Cortex of kidney (tissue), 1 donor: Measurements from ENCODE around the gene RFPL3.
"Not testable (repeated sequence)": the region's sequence is repeated elsewhere in the genome, so short reads cannot be mapped to it uniquely, and the experiment has no call there.

Experiments used
- DNase-seq: peaks from one replicate; lab custom pipeline; 2025; lab: John Stamatoyannopoulos, UW

RFPL3 gene

DNA sequence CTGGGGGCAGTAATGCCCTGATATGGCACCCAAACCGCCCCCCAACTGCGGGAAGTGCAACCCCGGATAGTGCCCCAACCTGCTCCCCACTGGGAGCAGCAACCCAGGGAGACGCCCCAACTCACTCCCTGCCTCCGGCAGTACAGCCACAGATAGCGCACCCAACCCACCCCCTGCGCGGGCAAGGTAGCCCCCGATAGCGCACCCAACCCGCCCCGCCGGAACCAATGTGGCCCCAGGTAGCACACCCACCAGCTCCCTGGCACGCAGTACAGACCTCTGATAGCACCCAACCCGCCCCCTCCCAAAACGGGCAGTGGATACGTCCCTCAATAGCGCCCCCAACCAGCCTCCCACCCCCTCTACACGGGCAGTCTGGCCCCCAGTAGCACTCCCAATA lies 3.8 kb upstream of the RFPL3 start:
- DNase-seq: no peak

DNA sequence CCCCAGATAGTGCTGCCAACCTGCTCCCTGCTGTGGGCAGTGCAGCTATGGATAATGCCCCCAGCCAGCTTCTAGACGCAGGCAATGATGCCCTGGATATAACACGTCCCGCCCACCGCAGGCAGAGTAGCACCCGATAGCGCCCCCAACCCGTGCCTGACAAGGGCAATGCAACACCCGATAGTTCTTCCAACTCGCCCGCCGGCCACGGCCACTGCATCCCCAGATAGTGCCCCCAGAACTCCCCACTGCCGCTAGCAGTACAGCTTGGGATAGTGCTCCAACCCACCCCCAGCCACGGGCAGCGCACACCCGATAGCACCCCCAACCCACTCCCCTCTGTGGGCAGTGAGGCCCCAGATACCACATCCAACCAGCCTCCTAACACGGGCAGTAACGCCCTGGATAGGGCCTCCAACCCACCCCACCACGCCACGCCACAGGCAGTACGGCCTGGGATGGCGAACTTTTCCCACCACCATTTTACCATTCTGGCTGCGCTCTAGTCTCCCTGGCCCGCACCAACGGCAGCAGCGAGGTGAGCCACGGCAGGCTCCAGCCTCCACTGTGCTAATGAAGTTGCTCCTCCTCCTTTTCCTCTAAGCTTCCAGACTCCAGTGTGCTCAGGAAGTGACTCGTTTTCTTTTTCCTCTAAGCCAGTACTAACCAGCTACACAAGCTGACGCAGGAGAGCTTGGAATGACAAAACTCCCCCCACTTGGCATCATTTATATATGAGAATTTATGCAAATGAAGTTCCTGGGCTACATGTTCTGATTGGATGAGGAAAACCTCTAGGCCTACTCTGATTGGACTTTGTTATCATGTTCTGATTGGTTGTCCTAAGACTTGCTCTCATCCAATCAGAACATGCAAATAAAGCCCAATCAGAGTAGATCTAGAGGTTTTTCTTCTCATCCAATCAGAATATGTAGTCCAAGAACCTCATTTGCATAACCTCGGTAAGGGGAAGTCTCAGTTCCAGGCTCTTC lies 3.0 kb upstream of the RFPL3 start:
- DNase-seq: no peak

DNA sequence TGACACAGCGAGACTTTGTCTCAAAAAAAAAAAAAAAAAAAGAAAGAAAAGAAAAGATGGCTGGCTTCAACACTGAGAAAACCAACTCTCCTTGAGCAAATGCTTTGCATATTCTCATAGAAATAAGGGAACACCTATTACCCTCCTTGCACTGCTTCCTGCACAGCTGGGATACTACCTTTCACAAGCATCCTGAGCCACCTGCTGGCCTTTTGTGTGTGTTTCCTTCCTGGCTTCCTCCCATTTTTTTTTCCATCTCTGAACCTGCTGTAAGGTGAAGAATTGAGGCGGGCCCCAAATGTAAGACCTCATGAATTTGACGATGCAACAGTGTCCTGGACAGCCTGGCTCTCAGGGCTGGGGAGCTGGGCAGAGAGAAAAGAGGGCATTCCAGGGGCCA lies 1.9 kb upstream of the RFPL3 start:
- no peak for DNase-seq

- DNase-seq: not testable (repeated sequence)
Observed at GRCh38 chr22:32360096-32360495, 2.4 kb downstream of the RFPL3 start.

DNA sequence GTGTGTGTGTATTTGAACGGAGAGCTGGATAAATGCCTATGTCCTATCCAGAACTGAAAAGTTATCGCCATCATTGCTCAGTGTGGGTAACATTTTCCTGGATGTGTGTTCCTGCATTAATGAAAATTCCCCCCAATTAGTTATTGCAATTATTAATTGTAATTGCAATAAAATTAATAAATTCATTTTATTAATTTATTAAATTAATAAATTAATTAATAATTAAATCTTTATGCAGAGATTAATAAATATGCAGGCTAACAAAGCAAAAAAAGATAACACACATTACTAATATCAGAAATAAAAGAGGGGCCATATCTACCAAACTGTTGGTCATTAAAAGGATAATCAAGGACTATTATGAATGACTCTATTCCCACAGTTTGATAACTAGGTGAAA lies 3.6 kb downstream of the RFPL3 start:
- no peak for DNase-seq

DNA sequence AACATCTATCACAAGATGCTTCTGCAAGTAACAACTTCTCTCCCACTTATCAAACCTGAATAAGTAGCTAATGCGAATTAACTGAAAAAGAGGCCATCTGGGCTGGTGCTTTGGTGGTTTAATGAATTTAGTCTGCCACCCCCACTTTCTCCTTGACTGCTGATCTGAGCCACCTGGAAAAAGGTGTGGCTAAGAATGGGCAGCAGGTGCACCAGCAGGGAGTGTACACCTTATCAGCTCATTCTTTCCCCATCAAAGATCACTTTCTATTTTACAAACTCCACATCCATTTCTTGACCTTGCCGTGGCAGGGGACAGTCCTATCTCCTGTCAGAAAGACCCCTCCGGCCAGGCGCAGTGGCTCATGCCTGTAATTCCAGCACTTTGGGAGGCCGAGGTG lies 6.5 kb downstream of the RFPL3 start:
- DNase-seq: no peak

- no peak for DNase-seq
Observed at GRCh38 chr22:32375678-32376450, 18.2 kb downstream of the RFPL3 start.

GRCh38 chr22:32376681-32377080 lies 19.0 kb downstream of the RFPL3 start:
- DNase-seq: no peak

DNA sequence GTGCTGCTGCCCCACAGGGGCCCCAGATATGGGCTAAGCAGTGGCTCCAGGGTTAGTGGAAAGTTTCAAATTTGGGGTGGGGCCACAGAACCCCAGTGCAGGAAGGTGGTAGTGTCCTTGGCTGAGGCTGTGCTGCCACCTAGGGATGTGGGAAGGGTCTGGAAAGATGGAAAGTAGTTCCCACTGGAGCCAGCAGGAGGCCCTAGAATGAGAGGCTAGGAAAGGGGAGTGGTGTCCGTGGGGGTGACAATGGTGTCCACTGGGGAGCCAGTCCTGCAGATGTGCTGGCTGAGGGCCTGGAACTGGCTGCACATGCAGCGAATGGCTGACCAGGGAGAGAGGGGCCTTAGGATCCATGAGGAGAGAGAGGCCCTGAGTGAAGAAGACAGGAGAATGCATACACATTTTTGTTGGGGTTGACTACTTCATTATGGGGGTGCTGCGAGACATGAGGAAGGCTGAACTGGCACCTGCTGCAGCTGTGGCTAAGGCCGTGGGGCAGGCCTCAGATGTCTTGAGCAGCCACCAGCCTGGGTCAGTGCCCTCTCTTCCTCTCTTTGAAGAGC lies 21.1 kb downstream of the RFPL3 start:
- no peak for DNase-seq

DNA sequence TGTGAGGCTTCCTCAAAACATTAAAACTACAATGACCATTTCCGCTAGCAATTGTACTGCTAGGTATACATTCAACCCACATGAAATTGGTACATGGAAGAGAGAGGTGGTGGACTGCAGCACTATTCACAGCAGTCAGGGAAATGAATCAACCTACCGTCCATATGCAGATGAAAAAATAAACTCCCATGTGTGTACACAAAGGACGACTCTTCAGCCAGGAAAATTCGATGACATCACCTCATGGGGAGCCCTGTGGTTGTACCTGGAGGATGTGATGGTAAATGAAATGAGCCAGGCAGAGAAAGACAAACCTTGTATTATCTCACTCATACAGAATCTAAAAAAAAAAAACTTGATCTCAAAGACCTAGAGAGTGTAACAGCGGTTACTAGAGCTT lies 23.3 kb downstream of the RFPL3 start:
- no peak for DNase-seq

GRCh38 chr22:32385681-32386080 lies 28.0 kb downstream of the RFPL3 start:
- no peak for DNase-seq

- DNase-seq: no peak
Observed at GRCh38 chr22:32389685-32390084, 32.0 kb downstream of the RFPL3 start.

DNA sequence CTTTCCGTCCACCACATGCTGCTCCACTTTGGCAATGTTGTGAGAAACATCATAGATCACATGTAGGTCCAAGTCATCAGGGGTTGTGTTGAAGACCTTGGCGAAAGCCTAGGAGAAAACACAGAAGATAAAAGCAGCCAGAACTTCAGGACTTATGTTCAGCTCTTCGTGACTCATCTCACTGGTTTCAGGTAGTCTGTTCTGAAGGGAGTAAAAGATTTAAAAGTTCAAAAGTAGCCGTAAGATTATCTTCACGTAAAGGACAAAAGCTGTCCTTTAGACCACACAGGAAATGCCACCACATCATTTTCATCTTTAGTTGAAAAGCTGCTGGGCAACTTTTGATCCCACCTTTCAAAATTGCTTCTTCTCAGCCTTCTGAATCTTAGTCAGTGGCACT lies 37.4 kb downstream of the RFPL3 start:
- DNase-seq: no peak

GRCh38 chr22:32396255-32396654 lies 38.6 kb downstream of the RFPL3 start:
- DNase-seq: no peak

DNA sequence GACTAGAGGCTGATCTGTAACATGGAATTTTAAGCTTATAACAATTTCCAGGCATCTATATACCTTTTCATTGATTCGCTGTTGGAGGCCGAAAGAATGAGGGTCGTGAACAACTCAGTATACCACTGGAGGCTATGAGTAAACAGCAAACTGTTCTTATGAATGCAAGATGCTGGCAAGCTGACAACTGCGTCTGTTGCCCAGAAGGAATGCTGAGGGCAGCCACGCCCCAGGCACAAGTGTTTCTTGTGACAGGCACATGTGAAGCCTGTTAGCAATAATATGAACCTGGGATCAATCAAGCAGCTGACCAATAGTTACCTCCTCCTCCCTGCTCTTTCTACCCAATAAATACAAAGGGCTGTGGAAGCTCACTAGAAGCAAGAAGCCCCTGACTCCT lies 39.1 kb downstream of the RFPL3 start:
- no peak for DNase-seq

DNA sequence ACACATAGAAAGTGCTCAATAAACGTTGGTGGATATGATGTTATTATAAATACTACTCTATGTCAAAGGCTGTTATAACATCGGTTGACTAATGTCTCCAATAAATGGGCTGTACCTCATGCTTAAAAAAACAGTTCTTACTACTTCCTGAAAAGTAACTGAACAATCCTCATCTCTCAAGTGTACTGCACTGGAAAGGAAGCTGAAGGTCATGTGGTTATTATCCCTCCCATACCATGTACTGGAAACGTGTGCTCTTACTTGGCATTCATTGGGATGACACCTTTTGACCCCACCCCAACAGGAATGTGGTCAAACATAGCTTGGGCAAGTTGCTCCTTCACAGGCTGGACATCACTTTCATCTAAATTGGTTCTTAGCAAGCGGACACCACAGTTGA lies 43.8 kb downstream of the RFPL3 start:
- DNase-seq: no peak

DNA sequence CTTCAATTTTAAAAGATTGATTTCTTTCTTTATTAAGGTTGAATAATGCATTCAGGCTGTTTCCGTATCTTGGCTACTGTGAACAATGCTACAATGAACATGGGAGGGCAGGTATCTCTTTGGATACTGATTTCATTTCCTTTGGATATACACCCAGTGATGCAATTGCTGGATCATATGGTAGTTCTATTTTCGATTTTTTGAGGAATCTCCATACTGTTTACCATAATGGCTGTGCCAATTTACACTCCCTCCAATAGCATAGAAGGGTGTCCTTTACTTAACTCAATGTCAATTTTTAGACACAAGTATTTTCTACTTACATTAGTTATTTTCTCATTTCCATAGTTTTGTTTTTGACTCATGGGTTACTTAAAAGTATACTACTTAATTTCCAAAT lies 46.4 kb downstream of the RFPL3 start:
- DNase-seq: no peak

DNA sequence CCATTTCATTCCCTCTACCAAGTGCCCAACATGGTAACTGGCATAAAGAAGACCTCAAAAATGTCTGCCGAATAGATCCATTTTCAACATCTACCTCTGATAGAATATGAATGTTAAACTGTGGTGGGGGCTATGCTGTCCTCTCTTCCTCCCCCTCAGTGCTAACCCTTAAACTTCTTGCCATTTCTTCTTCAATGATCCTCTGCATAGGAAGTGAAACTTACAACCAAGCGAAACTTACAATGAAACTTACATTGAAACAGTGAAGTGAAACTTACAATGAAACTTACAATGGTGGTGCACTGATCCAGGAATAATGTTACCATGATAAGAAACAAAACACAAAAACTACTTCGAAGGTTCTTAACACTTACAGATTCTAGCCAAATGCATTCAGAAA lies 49.6 kb downstream of the RFPL3 start:
- DNase-seq: no peak

DNA sequence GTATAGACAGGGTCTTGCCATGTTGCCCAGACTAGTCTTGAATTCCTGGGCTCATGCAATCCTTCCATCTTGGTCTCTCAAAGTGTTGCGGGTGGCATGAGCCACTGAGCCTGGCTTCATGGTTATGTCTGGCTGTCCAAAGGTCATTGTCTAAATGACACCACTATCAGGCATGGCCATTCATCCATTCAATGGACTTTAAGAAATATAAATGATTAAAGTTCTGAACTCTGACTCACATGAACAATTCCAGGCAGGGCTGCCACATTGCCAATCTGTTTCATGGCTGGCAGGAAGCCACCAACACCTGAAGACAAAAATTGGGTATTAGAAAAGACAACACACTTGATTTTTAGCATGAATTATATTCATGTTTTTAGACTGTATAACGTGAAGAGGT lies 50.3 kb downstream of the RFPL3 start:
- no peak for DNase-seq

DNA sequence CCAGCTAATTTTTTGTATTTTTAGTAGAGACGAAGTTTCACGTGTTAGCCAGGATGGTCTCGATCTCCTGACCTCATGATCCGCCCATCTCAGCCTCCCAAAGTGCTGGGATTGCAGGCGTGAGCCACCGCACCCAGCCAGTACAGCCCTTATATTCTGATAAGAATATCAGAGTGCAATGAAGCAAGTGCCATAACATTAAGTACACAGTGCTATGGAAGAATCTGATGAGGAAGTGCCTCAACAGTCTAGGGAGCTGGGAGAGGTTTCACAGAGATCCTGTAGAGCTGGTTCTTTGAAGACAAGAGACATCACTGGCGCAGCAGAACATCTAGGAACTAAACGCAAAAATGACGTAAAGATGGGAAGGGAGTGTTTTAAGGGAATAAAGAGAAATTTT lies 52.3 kb downstream of the RFPL3 start:
- no peak for DNase-seq

- no peak for DNase-seq
Observed at GRCh38 chr22:32410459-32410858, 52.8 kb downstream of the RFPL3 start.
